K562 (cell line): Measurements from ENCODE around the gene DVL3. TPM values are rescaled to one million over a fixed set of nuclear protein-coding genes. Genes with fewer than 3 reads are reported as not detected.

Source experiments
- ATAC-seq: fragments of 200-7000 bp; cut with Tn5 transposase; 3 replicates; pipeline ENCODE4 v1.9.1; 2020; ENCODE audit warnings: moderate library complexity
- BruUV-seq: library from RNA; stranded (reverse); fragments of 400-500 nt; replicated peaks from 2 replicates; lab custom pipeline; 2021; lab: Mats Ljungman, UMichigan
- CTCF ChIA-PET: fragments of 300-600 bp; formaldehyde crosslinking; extraction: SDS; loops from one replicate; lab custom pipeline; 2021; ENCODE audit warnings: low intra/inter-chr PET ratio; lab: Yijun Ruan, JAX
- POLR2A ChIA-PET: fragments of 300-600, 350-650 bp; sonication (Branson Sonifier 250); formaldehyde crosslinking; extraction: SDS; loops from one replicate; lab custom pipeline; 2021; ENCODE audit warnings: antibody characterized with exemption, inconsistent platforms; lab: Yijun Ruan, JAX
- DNase-seq, 4 experiments: peaks; one replicate each; pipeline versions ENCODE4 v3.0.0 to v3.0.0-alpha.2; 2011 to 2018; ENCODE audit warnings: low spot score in 3 of 4, mixed read lengths in 3 of 4; ENCODE audit errors: extremely low read depth in 1 of 4
- FAIRE-seq: peaks from 2 replicates; lab custom pipeline; 2011; peaks lifted over from hg19 to GRCh38; lab: Jason Lieb, UNC
- H2AFZ ChIP-seq: 2 replicates; pipeline ENCODE4 v1.6.0; 2011; ENCODE audit warnings: low read depth, low read length, control low read depth, inconsistent platforms
- H3K27ac ChIP-seq: fragments of 200-600 bp; 3 replicates; pipeline ENCODE4 v1.8.0; 2011; ENCODE audit warnings: low read depth, mild to moderate bottlenecking, control low read depth, inconsistent platforms, low read length, moderate library complexity, mixed read lengths; ENCODE audit errors: extremely low read depth
- H3K27me3 ChIP-seq, 2 experiments: fragments of 300-600 bp in 1 of 2; 2 replicates in 1 of 2; 3 replicates in 1 of 2; pipeline versions ENCODE4 v1.6.0 to v1.8.0; 2011; ENCODE audit warnings: inconsistent platforms in 2 of 2, low read length in 2 of 2, mild to moderate bottlenecking in 1 of 2, mixed read lengths in 1 of 2, moderate library complexity in 1 of 2; ENCODE audit not compliant: control insufficient read depth in 2 of 2, insufficient read depth in 2 of 2
- H3K36me3 ChIP-seq: fragments of 300-600 bp; 3 replicates; pipeline ENCODE4 v1.8.0; 2011; ENCODE audit warnings: mild to moderate bottlenecking, low read length, inconsistent platforms; ENCODE audit not compliant: control insufficient read depth, insufficient read depth
- H3K4me1 ChIP-seq, 2 experiments: fragments of 200-600 bp in 1 of 2; replicated peaks in 1 of 2; 2 replicates in 1 of 2; 3 replicates in 1 of 2; pipeline versions ENCODE4 v1.5.1 to v1.8.0; 2011; ENCODE audit warnings: inconsistent platforms in 2 of 2, low read length in 2 of 2, mild to moderate bottlenecking in 1 of 2, mixed read lengths in 1 of 2, moderate library complexity in 1 of 2; ENCODE audit not compliant: control insufficient read depth in 2 of 2, insufficient read depth in 2 of 2
- H3K4me2 ChIP-seq: 2 replicates; pipeline ENCODE4 v1.6.1; 2011; ENCODE audit warnings: low read length, control low read depth, inconsistent platforms, mixed read lengths; ENCODE audit not compliant: insufficient read depth
- H3K4me3 ChIP-seq: fragments of 200-600 bp; sonication (generic), shearing (Covaris generic); 2 replicates; pipeline ENCODE4 v1.5.1; 2016; ENCODE audit warnings: control low read depth, inconsistent platforms
- H3K79me2 ChIP-seq: fragments of 200-600 bp; 3 replicates; pipeline ENCODE4 v1.8.0; 2011; ENCODE audit warnings: low read length, inconsistent platforms; ENCODE audit not compliant: control insufficient read depth, insufficient read depth
- H3K9ac ChIP-seq, 2 experiments: 2 replicates each; pipeline versions ENCODE4 v1.6.0 to v1.6.1; 2011; ENCODE audit warnings: low read depth in 2 of 2, low read length in 2 of 2, control low read depth in 1 of 2, inconsistent platforms in 1 of 2, mild to moderate bottlenecking in 1 of 2, mixed read lengths in 1 of 2; ENCODE audit not compliant: insufficient read depth in 1 of 2
- H3K9me1 ChIP-seq: one replicate; pipeline ENCODE4 v1.6.0; 2011; ENCODE audit warnings: inconsistent platforms, mild to moderate bottlenecking, low read length, moderate library complexity; ENCODE audit not compliant: control insufficient read depth, insufficient read depth
- H3K9me3 ChIP-seq: replicated peaks from 2 replicates; pipeline ENCODE4 v1.5.1; 2011; ENCODE audit warnings: low read depth, low read length, inconsistent platforms; ENCODE audit not compliant: control insufficient read depth, insufficient read depth
- H4K20me1 ChIP-seq: replicated peaks from 2 replicates; pipeline ENCODE4 v1.6.1; 2011; ENCODE audit warnings: low read length, inconsistent platforms, mixed read lengths; ENCODE audit not compliant: control insufficient read depth, insufficient read depth
- C11orf30 ChIP-seq: fragments of 450-650 bp; IDR thresholded peaks from 2 replicates; pipeline ENCODE4 v1.6.1; 2016; ENCODE audit warnings: low read depth, mild to moderate bottlenecking
- KAT7 ChIP-seq: sonication (generic); formaldehyde crosslinking; IDR thresholded peaks from 2 replicates; pipeline ENCODE4 v1.8.0; 2022; ENCODE audit warnings: missing genetic modification reagents, mild to moderate bottlenecking, borderline replicate concordance
- MAFF ChIP-seq: IDR thresholded peaks from 2 replicates; pipeline ENCODE4 v1.6.1; 2012; ENCODE audit warnings: low read length, improper control_type of control experiment
- MAFG ChIP-seq: fragments of 450-650 bp; conservative IDR thresholded peaks from 2 replicates; pipeline ENCODE4 v1.6.1; 2016; ENCODE audit warnings: missing genetic modification characterization, missing compliant biosample characterization
- MAFK ChIP-seq: IDR thresholded peaks from 2 replicates; pipeline ENCODE4 v1.6.1; 2011; ENCODE audit warnings: low read length, improper control_type of control experiment
- NR2C2 ChIP-seq, 2 experiments: fragments of 200-800 bp in 1 of 2; sonication (Bioruptor generic) in 1 of 2; sonication (generic) in 1 of 2; formaldehyde crosslinking in 1 of 2; IDR thresholded peaks; 2 replicates each; pipeline versions ENCODE4 v1.6.1 to v1.8.0; 2016 to 2022; ENCODE audit warnings: mild to moderate bottlenecking in 1 of 2, missing compliant biosample characterization in 1 of 2, missing genetic modification characterization in 1 of 2, missing genetic modification reagents in 1 of 2
- ZBTB7A ChIP-seq: IDR thresholded peaks from 2 replicates; pipeline ENCODE4 v1.6.1; 2011; ENCODE audit warnings: low read depth, mild to moderate bottlenecking, low read length, moderate library complexity, borderline replicate concordance; ENCODE audit not compliant: control insufficient read depth
- ZNF316 ChIP-seq: fragments of 450-650 bp; IDR thresholded peaks from 2 replicates; pipeline ENCODE4 v1.6.1; 2016
- WGBS: fragments of 100-300 bp; shearing (Covaris generic); methylation state at CpG from one replicate; pipeline ENCODE4 v1.1.6; 2016; ENCODE audit warnings: low coverage, mixed read lengths; ENCODE audit not compliant: insufficient coverage; ENCODE audit errors: missing lambda C conversion rate; 5-methylcytosine and 5-hydroxymethylcytosine counted together
- in situ Hi-C: fragments of 300-500 bp; cut with MboI; formaldehyde crosslinking; loops from 4 replicates; pipeline ENCODE4 v1.15.0; 2018; ENCODE audit warnings: inconsistent platforms, mixed read lengths
- intact Hi-C: fragments of 100-400 bp; cut with micrococcal nuclease; formaldehyde crosslinking; loops from 2 replicates; pipeline ENCODE4 v1.14.2; 2022
- polyA plus RNA-seq, 8 experiments: library from polyadenylated mRNA; depleted of rRNA in 4 of 8; stranded (reverse) in 5 of 8; unstranded in 3 of 8; fragments of >200 nt; fragmentation: Nextera tagmentation in 2 of 8; fragmentation: Illumina TruSeq in 1 of 8; extraction: Ambion mirVana in 2 of 8; extraction: Trizol in 1 of 8; gene quantifications; 2 replicates each; pipeline versions ENCODE4 v1.2.1 to v1.2.3, GENCODE V29; 2011 to 2014; ENCODE audit warnings: inconsistent platforms in 1 of 8, missing spikeins in 1 of 8
- total RNA-seq, 7 experiments: library from RNA; depleted of rRNA in 6 of 7; stranded (reverse); fragments of >200 nt in 6 of 7; fragmentation: Illumina TruSeq in 2 of 7; extraction: Trizol in 2 of 7; gene quantifications; 2 replicates each; pipeline versions ENCODE4 v1.2.1 to v1.2.3, GENCODE V29; 2011 to 2021; ENCODE audit warnings: low replicate concordance in 1 of 7
- TF ChIP-seq, protein P1 (sequence below): sonication (generic); formaldehyde crosslinking; IDR thresholded peaks from 2 replicates; pipeline ENCODE4 v1.8.1; 2023; ENCODE audit warnings: missing genetic modification reagents, mild to moderate bottlenecking, borderline replicate concordance
- TF ChIP-seq, protein P2 (sequence below), 3 experiments: fragments of 200-800 bp in 1 of 3; sonication (Bioruptor generic) in 1 of 3; sonication (generic) in 1 of 3; formaldehyde crosslinking in 1 of 3; IDR thresholded peaks; 2 replicates each; pipeline versions ENCODE4 v1.6.1 to v1.8.0; 2016 to 2022; ENCODE audit warnings: mild to moderate bottlenecking in 2 of 3, missing compliant biosample characterization in 2 of 3, missing genetic modification characterization in 2 of 3, missing genetic modification reagents in 1 of 3

The DVL3 gene
- total and polyA plus RNA-seq, 9 of the 15 experiments (the other 6 are each of a cell fraction or from before 2014, with no cell fraction given), result 3.1 to 57.9 (median 20.1) TPM

DNA sequence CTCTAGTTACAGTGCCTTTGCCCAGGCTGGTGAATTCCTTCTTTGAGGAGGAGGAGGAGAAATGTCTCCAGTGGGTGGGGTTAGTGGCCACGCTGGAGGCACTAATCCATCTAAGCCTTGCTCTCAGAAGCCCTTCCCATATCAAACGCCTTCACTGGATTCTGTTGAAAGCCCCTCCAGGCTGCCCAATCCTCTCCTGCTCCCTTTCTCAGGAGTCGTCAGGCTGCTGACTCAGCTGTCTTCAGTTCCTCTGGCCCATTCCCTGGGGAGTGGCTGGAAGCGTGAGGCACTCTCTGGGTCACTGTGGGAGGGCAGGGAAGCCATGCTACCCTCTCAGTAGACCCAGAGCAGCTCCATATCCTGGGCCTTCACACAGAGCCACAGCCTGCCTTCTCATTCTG, 22.2 kb downstream of the DVL3 start:
- FAIRE-seq (no peak), DNase-seq (no peak)
- no TSS peak for BruUV-seq
- Histone ChIP-seq H3K9me1 (no peaks in the 10 kb centered on the region), H3K36me3 (peaks cover 70% of the 10 kb centered on the region), H3K9ac (peak overlapping the region in 1 of 2 experiments; percentile 100; a peak in 3 of 4 replicates), H3K4me1 (peaks cover 32 to 35% of the 10 kb centered on the region in 2 experiments; a peak in 4 of 5 replicates), H3K4me2 (peak overlapping the region; percentile 89)
- CTCF ChIA-PET, result no interaction called here
- 71% methylated on average over 4 of the region's 4 CpGs for WGBS
- no peak for TF ChIP-seq NR2C2 (CRISPR knock-in tag; IDR thresholded peaks at IDR 0.05)
- no peak for TF ChIP-seq NR2C2 (tag; IDR thresholded peaks at IDR 0.05)
- TF ChIP-seq, protein P1, sequence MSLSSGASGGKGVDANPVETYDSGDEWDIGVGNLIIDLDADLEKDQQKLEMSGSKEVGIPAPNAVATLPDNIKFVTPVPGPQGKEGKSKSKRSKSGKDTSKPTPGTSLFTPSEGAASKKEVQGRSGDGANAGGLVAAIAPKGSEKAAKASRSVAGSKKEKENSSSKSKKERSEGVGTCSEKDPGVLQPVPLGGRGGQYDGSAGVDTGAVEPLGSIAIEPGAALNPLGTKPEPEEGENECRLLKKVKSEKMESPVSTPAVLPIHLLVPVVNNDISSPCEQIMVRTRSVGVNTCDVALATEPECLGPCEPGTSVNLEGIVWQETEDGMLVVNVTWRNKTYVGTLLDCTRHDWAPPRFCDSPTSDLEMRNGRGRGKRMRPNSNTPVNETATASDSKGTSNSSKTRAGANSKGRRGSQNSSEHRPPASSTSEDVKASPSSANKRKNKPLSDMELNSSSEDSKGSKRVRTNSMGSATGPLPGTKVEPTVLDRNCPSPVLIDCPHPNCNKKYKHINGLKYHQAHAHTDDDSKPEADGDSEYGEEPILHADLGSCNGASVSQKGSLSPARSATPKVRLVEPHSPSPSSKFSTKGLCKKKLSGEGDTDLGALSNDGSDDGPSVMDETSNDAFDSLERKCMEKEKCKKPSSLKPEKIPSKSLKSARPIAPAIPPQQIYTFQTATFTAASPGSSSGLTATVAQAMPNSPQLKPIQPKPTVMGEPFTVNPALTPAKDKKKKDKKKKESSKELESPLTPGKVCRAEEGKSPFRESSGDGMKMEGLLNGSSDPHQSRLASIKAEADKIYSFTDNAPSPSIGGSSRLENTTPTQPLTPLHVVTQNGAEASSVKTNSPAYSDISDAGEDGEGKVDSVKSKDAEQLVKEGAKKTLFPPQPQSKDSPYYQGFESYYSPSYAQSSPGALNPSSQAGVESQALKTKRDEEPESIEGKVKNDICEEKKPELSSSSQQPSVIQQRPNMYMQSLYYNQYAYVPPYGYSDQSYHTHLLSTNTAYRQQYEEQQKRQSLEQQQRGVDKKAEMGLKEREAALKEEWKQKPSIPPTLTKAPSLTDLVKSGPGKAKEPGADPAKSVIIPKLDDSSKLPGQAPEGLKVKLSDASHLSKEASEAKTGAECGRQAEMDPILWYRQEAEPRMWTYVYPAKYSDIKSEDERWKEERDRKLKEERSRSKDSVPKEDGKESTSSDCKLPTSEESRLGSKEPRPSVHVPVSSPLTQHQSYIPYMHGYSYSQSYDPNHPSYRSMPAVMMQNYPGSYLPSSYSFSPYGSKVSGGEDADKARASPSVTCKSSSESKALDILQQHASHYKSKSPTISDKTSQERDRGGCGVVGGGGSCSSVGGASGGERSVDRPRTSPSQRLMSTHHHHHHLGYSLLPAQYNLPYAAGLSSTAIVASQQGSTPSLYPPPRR (CRISPR knock-in tag), result no peak
- peak; percentile 68 for TF ChIP-seq MAFF
- TF ChIP-seq MAFK, result peak; percentile 77
- TF ChIP-seq ZBTB7A, result 0 out of 2 replicates have a peak, but pooled peaks have one; percentile 4
- TF ChIP-seq KAT7, result 0 out of 2 replicates have a peak, but pooled peaks have one; percentile 15
- TF ChIP-seq ZNF316, result peak; percentile 85
- TF ChIP-seq MAFG, result peak; percentile 79
- TF ChIP-seq C11orf30, result peak; percentile 84
- TF ChIP-seq, protein P2, sequence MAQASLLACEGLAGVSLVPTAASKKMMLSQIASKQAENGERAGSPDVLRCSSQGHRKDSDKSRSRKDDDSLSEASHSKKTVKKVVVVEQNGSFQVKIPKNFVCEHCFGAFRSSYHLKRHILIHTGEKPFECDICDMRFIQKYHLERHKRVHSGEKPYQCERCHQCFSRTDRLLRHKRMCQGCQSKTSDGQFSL (CRISPR knock-in tag; IDR thresholded peaks at IDR 0.05), result 0 out of 2 replicates have a peak, but pooled peaks have one; percentile 20
- TF ChIP-seq, protein P2 (tag; IDR thresholded peaks at IDR 0.05), result no peak
- TF ChIP-seq, all 486 proteins: peak for 8
- Histone ChIP-seq H3K9me3 (no peaks in the 10 kb centered on the region), H3K79me2 (peaks cover 46% of the 10 kb centered on the region), H3K27me3 (no peaks in the 10 kb centered on the region), H2AFZ (no peak overlapping the region), H3K27ac (peak overlapping the region; percentile 82; the same call in 2 of the 3 replicates), H4K20me1 (peaks cover 20% of the 10 kb centered on the region), H3K4me3 (peak overlapping the region; percentile 81; the same call in 1 of the 2 replicates)
- in situ Hi-C loops (no loop called here), intact Hi-C loops (no loop called here)
- POLR2A ChIA-PET, result interaction anchor here (0.6 to 2.6 kb wide), 3 partner anchors 9 to 396 kb away, joined by 3 to 20 read pairs (median 4); partner anchors contain the start of gene ABCF3
- ATAC-seq, result no peak
